ENCODE measurements around the gene TFB1M. TPM values are rescaled to one million over a fixed set of nuclear protein-coding genes. Genes with fewer than 3 reads are reported as not detected.
"Not testable (repeated sequence)": the region's sequence is repeated elsewhere in the genome, so short reads cannot be mapped to it uniquely, and the experiment has no call there.

Gene TFB1M
- total RNA-seq, 4 donors from 2014 or later: 3.2 to 43.4 (median 16.5) TPM

DNA sequence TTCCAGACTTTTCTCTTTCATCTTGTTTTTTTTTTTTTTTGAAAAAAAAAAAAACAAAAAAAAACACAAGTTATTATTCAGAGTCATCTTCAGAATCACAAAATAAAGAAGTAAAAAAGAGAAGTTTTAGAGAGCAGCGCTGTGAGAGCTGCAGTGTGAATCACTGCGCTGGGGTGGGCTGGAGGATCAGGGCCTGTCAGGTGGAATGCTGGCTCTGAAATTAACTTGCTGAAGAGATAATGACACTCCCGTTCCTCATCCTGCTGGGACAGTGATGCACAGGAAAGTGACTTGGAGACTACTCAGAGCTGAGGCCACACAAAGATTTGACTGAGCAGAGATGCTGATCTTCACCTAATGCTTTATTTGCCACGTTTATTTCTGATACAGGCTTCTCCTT lies 93.2 kb downstream of the TFB1M start:
- no peak for DNase-seq
- TF ChIP-seq POLR2A (IDR thresholded peaks at IDR 0.05) (no peak), EP300 (IDR thresholded peaks at IDR 0.05; ENCODE audit: low read depth) (no peak), POLR2AphosphoS5 (IDR thresholded peaks at IDR 0.05) (no peak)
- TF ChIP-seq, protein P1, sequence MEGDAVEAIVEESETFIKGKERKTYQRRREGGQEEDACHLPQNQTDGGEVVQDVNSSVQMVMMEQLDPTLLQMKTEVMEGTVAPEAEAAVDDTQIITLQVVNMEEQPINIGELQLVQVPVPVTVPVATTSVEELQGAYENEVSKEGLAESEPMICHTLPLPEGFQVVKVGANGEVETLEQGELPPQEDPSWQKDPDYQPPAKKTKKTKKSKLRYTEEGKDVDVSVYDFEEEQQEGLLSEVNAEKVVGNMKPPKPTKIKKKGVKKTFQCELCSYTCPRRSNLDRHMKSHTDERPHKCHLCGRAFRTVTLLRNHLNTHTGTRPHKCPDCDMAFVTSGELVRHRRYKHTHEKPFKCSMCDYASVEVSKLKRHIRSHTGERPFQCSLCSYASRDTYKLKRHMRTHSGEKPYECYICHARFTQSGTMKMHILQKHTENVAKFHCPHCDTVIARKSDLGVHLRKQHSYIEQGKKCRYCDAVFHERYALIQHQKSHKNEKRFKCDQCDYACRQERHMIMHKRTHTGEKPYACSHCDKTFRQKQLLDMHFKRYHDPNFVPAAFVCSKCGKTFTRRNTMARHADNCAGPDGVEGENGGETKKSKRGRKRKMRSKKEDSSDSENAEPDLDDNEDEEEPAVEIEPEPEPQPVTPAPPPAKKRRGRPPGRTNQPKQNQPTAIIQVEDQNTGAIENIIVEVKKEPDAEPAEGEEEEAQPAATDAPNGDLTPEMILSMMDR (IDR thresholded peaks at IDR 0.05): no peak
- no peaks in the 10 kb centered on the region for H3K27me3 ChIP-seq
- no peaks in the 10 kb centered on the region for H3K36me3 ChIP-seq
- WGBS, 2 donors (ENCODE audit: low coverage in 1 of 2): 72% methylated on average over 4 of the region's 4 CpGs; no CpG with 5 or more reads in 1 of the 2 donors
- in situ Hi-C loops (cut with MboI; ENCODE audit: low pct_ligation_motif_present in 1 of 4, low pct_unique_long_range_greater_than_20kb in 1 of 4, low sequenced_read_pairs in 3 of 4): no loop called here
- H3K9me3 ChIP-seq: no peaks in the 10 kb centered on the region
- no peaks in the 10 kb centered on the region for H3K4me1 ChIP-seq
- no peak overlapping the region for H3K4me3 ChIP-seq
- intact Hi-C loops (cut with DNase I; ENCODE audit: low total_unique reads): no loop called here
- no peak overlapping the region for H3K27ac ChIP-seq

DNA sequence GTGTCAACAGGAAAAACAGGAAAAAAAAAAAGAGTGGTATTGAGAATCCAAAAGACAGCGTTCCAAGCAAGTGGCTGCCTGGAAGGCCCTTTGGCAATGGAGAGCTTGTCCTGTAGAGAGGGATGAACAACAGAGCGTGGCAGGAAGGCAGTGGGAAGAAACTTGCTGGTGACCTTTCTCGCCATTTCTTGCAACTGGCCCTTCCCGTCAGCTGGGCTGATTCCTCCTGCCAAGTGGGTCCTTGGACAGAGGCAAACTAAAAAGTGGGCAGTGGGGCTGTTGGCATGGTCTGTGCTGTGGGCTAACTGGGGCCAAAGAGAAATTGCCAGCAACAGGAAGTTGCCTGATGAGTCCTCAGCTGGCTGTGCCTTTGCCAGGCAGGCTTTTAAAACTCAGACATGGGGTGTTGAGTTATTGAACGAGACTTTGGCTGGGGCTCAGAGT lies 94.4 kb downstream of the TFB1M start:
- WGBS, 2 donors (ENCODE audit: low coverage in 1 of 2): 89 to 94% methylated on average over 2 to 5 of the region's 5 CpGs
- TF ChIP-seq POLR2AphosphoS5 (IDR thresholded peaks at IDR 0.05): no peak
- no peak for TF ChIP-seq POLR2A (IDR thresholded peaks at IDR 0.05)
- TF ChIP-seq, protein P1 (IDR thresholded peaks at IDR 0.05): no peak
- TF ChIP-seq EP300 (IDR thresholded peaks at IDR 0.05; ENCODE audit: low read depth): no peak
- Histone ChIP-seq H3K27ac (no peak overlapping the region), H3K4me1 (no peaks in the 10 kb centered on the region), H3K27me3 (no peaks in the 10 kb centered on the region), H3K36me3 (no peaks in the 10 kb centered on the region), H3K4me3 (no peak overlapping the region), H3K9me3 (no peaks in the 10 kb centered on the region)
- intact Hi-C loops (cut with DNase I; ENCODE audit: low total_unique reads): no loop called here
- no peak for DNase-seq
- in situ Hi-C loops (cut with MboI; ENCODE audit: low pct_ligation_motif_present in 1 of 4, low pct_unique_long_range_greater_than_20kb in 1 of 4, low sequenced_read_pairs in 3 of 4): no loop called here

DNA sequence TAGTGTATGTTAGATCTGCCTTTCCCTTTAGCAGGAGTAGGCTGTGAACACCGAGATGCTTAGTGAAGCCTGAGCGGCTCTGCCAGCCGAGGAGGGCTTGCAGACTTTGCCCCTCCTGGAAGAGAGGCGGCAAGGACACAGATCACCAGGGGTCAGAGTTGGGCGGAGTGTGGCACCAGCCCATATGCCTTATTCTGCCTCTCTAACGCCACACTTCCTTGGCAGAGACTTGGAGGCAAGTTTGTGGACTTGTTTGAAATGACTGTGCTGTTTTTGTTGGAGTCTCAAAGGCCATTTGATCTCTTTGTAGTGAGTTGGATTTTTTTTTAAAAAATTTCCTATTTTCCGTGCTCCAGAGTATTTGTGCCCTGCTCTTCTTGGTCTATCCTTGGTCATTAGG lies 95.0 kb downstream of the TFB1M start:
- 96 to 100% methylated on average over 6 to 7 of the region's 7 CpGs for WGBS, 2 donors (ENCODE audit: low coverage in 1 of 2)
- Histone ChIP-seq H3K36me3 (no peaks in the 10 kb centered on the region), H3K4me1 (no peaks in the 10 kb centered on the region), H3K27ac (no peak overlapping the region), H3K9me3 (no peaks in the 10 kb centered on the region), H3K27me3 (no peaks in the 10 kb centered on the region), H3K4me3 (no peak overlapping the region)
- TF ChIP-seq, protein P1 (IDR thresholded peaks at IDR 0.05): no peak
- no peak for TF ChIP-seq POLR2AphosphoS5 (IDR thresholded peaks at IDR 0.05)
- no peak for TF ChIP-seq EP300 (IDR thresholded peaks at IDR 0.05; ENCODE audit: low read depth)
- no peak for TF ChIP-seq POLR2A (IDR thresholded peaks at IDR 0.05)
- DNase-seq: no peak
- intact Hi-C loops (cut with DNase I; ENCODE audit: low total_unique reads) (no loop called here), in situ Hi-C loops (cut with MboI; ENCODE audit: low pct_ligation_motif_present in 1 of 4, low pct_unique_long_range_greater_than_20kb in 1 of 4, low sequenced_read_pairs in 3 of 4) (no loop called here)

DNA sequence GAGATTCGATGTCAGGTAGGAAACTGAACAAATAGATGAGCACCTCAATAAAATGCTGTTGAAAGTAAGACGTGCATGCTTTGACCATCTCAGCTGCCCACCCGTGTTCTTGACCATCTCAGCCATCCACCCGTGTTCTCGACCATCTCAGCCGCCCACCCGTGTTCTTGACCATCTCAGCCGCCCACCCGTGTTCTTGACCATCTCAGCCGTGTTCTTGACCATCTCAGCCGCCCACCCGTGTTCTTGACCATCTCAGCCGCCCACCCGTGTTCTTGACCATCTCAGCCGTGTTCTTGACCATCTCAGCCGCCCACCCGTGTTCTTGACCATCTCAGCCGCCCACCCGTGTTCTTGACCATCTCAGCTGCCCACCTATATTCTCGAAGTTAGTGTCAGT lies 95.6 kb downstream of the TFB1M start:
- in situ Hi-C loops (cut with MboI; ENCODE audit: low pct_ligation_motif_present in 1 of 4, low pct_unique_long_range_greater_than_20kb in 1 of 4, low sequenced_read_pairs in 3 of 4); H3K27ac ChIP-seq; H3K4me1 ChIP-seq; H3K36me3 ChIP-seq; DNase-seq; H3K27me3 ChIP-seq; H3K4me3 ChIP-seq; intact Hi-C loops (cut with DNase I; ENCODE audit: low total_unique reads); H3K9me3 ChIP-seq: not testable (repeated sequence)
- WGBS, 2 donors (ENCODE audit: low coverage in 1 of 2): 76 to 92% methylated on average over 5 to 20 of the region's 20 CpGs

DNA sequence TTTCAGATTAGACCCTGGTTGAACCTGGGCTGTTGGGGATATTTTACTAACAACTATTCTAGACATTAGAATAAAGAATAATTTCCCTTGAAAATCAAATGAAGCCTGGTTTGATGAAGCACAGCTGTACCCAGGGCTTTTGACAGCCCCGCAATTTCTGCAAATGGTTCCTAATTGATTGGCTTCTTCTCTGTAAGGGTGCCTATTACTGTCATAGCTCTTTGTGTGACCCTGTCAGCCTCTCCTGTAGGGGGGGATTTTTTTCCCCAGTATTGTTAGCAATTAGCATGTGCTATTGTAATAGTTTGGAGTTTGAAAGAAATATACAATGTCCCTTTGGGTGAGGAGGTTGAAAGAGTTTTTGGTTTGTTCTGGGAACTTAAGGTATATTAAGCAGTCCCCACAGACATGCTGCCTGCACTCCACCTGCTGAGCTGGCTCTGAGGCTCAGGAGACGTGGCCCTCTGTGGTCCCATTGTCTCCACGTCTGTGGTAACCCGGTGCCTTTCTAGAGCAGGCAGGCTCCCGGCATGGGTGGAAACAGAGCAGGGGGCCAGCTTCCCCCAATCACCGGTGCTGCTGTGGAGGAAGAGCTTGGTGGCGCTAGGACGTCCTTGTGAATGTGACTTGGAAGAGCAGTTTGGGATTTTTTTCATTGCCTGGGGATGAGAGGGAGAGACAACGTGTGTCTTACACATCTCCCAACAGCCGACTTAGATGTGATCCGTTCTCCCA lies 97.8 kb downstream of the TFB1M start:
- intact Hi-C loops (cut with DNase I; ENCODE audit: low total_unique reads): no loop called here

More for the DNA sequence above, 97.8 kb downstream of the TFB1M start:
- H3K9me3 ChIP-seq: no peaks in the 10 kb centered on the region
- in situ Hi-C loops (cut with MboI; ENCODE audit: low pct_ligation_motif_present in 1 of 4, low pct_unique_long_range_greater_than_20kb in 1 of 4, low sequenced_read_pairs in 3 of 4): no loop called here
- H3K36me3 ChIP-seq: no peaks in the 10 kb centered on the region
- H3K4me3 ChIP-seq: no peak overlapping the region
- 77 to 81% methylated on average over 7 to 11 of the region's 11 CpGs for WGBS, 2 donors (ENCODE audit: low coverage in 1 of 2)
- TF ChIP-seq EP300 (IDR thresholded peaks at IDR 0.05; ENCODE audit: low read depth) (no peak), POLR2AphosphoS5 (IDR thresholded peaks at IDR 0.05) (no peak), POLR2A (IDR thresholded peaks at IDR 0.05) (no peak)
- TF ChIP-seq, protein P1 (IDR thresholded peaks at IDR 0.05): no peak
- no peak for DNase-seq
- no peak overlapping the region for H3K27ac ChIP-seq
- no peaks in the 10 kb centered on the region for H3K27me3 ChIP-seq
- no peaks in the 10 kb centered on the region for H3K4me1 ChIP-seq

Measured in transverse colon (tissue), 4 donors.